Thoracic aorta (tissue), 2 donors: Measurements from ENCODE around the gene FLNC. TPM values are rescaled to one million over a fixed set of nuclear protein-coding genes. Genes with fewer than 3 reads are reported as not detected.

Source experiments
- ATAC-seq: fragments of 150-250 bp; one replicate; pipeline ENCODE4 v1.8.0; 2017; ENCODE audit warnings: low read depth; ENCODE audit not compliant: insufficient number of reproducible peaks, low FRiP score
- DNase-seq: peaks from one replicate; pipeline ENCODE4 v3.0.0-alpha.2; 2020; ENCODE audit warnings: low spot score
- H3K27ac ChIP-seq, 2 donors: fragments of 200-600 bp; sonication (generic); 1 replicate in 1 of 2; 2 replicates in 1 of 2; pipeline ENCODE4 v1.5.1; 2016; ENCODE audit warnings: mild to moderate bottlenecking in 2 of 2, moderate library complexity in 2 of 2
- H3K27me3 ChIP-seq: fragments of 200-600 bp; sonication (generic); replicated peaks from 2 replicates; pipeline ENCODE4 v1.6.0; 2016; ENCODE audit warnings: mild to moderate bottlenecking; ENCODE audit not compliant: insufficient read depth
- H3K36me3 ChIP-seq: fragments of 200-600 bp; sonication (generic); one replicate; pipeline ENCODE4 v1.5.1; 2016
- H3K4me1 ChIP-seq, 2 donors: fragments of 200-600 bp; sonication (generic); 1 replicate in 1 of 2; 2 replicates in 1 of 2; pipeline versions ENCODE4 v1.5.1 to v1.6.0; 2016; ENCODE audit warnings: low read depth in 2 of 2, mild to moderate bottlenecking in 1 of 2; ENCODE audit not compliant: control insufficient read depth in 1 of 2
- H3K4me3 ChIP-seq: fragments of 200-600 bp; sonication (generic); 2 replicates; pipeline ENCODE4 v1.5.1; 2016; ENCODE audit warnings: mild to moderate bottlenecking
- H3K9me3 ChIP-seq: fragments of 200-600 bp; sonication (generic); 2 replicates; pipeline ENCODE4 v1.5.1; 2016
- total RNA-seq, 2 donors: library from RNA; depleted of rRNA; stranded (reverse); fragments of >200 nt; gene quantifications; one replicate each; pipeline versions ENCODE4 v1.1.0 to v1.2.3, GENCODE V29; 2016
- TF ChIP-seq, protein P1 (sequence below): fragments of 200-600 bp; sonication (generic); IDR thresholded peaks from one replicate; pipeline ENCODE4 v1.5.1; 2019; ENCODE audit warnings: antibody characterized with exemption

Gene FLNC
- total RNA-seq, 2 donors from 2014 or later, result 157 to 273 TPM

DNA sequence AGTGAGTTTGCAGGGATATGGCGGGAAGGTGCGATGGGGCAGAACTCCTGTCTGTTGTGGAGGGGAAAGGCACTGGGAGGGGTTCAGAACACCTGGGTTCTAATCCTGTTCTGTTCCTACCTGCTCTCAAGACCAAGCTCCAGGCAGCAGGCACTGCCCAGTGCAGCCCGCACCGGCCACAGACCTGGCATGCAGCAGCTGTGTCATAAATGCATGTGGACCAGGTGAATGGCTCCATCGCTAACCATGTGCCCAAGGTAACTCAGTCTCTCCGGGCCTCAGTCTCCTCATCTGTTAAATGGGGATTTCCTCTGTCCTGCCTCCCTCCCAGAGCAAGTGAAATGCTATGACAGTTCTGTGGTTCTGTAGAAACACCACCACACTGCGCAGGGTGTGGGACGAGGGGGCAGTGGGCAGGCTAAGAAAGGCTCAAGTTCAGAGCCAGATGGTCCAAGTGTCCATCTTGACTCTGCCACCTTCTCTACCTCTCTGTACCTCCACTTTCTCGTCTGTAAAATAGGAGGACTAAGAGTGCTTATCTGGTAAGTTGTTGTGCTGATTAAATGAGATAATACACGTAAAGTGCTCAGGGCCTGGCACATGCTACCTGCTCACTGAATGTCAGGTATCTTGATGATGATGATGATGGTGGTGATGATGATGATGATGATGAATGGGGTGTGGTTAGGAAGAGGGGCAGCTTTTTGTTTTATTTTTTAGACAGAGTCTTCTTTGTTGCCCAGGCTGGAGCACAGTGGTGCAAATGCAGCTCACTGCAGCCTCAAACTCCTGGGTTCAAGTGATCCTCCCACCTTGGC, 55.4 kb downstream of the FLNC start:
- no peaks in the 10 kb centered on the region for H3K36me3 ChIP-seq
- no peaks in the 10 kb centered on the region for H3K4me1 ChIP-seq
- H3K27ac ChIP-seq, result no peak overlapping the region
- TF ChIP-seq, protein P1, sequence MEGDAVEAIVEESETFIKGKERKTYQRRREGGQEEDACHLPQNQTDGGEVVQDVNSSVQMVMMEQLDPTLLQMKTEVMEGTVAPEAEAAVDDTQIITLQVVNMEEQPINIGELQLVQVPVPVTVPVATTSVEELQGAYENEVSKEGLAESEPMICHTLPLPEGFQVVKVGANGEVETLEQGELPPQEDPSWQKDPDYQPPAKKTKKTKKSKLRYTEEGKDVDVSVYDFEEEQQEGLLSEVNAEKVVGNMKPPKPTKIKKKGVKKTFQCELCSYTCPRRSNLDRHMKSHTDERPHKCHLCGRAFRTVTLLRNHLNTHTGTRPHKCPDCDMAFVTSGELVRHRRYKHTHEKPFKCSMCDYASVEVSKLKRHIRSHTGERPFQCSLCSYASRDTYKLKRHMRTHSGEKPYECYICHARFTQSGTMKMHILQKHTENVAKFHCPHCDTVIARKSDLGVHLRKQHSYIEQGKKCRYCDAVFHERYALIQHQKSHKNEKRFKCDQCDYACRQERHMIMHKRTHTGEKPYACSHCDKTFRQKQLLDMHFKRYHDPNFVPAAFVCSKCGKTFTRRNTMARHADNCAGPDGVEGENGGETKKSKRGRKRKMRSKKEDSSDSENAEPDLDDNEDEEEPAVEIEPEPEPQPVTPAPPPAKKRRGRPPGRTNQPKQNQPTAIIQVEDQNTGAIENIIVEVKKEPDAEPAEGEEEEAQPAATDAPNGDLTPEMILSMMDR, result no peak
- H3K4me3 ChIP-seq, result no peak overlapping the region
- DNase-seq (no peak), ATAC-seq (no peak)
- no peaks in the 10 kb centered on the region for H3K27me3 ChIP-seq
- H3K9me3 ChIP-seq, result no peaks in the 10 kb centered on the region

DNA sequence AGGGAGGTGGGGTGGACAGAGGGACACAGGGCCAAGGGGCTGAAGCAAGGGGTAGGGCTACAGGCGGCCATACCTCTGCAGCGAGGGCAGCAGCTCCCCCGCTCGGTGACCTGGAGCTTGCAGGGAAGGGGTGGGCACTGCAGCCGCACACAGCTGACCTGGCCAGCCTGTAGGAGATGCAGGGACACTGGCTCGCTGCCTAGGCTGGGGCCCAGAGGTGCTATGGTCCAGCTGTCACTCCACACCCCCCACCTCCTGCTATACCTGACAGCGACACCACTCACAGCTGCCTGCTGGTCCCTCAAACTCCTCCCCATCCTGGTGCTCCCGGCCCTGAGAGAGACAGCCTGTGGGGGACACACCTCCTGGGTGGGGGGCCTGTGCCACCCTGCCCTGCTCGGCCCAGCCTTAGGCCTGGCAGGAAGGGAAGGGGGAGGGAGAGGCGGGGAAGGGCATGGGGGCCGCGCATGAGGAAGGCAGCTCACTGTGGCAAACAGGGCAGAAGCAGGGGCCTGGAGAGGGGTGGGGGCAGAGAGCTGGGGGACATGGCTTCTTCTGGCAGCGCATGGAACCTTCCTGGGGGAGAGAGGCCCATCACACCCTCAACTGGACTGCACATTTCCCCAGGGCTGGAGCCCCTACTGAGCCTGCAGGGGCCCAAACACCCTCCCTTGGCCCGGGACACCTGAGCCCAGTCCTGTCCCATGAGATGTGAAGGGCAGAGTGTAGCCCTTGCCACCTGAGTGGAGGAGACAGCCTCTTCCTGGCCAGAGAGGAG, 56.4 kb downstream of the FLNC start:
- H3K27me3 ChIP-seq, result no peaks in the 10 kb centered on the region
- no peak overlapping the region for H3K27ac ChIP-seq
- H3K4me3 ChIP-seq, result no peak overlapping the region
- no peaks in the 10 kb centered on the region for H3K36me3 ChIP-seq
- TF ChIP-seq, protein P1, result no peak
- no peaks in the 10 kb centered on the region for H3K9me3 ChIP-seq
- DNase-seq (no peak), ATAC-seq (no peak)
- H3K4me1 ChIP-seq, result no peaks in the 10 kb centered on the region

DNA sequence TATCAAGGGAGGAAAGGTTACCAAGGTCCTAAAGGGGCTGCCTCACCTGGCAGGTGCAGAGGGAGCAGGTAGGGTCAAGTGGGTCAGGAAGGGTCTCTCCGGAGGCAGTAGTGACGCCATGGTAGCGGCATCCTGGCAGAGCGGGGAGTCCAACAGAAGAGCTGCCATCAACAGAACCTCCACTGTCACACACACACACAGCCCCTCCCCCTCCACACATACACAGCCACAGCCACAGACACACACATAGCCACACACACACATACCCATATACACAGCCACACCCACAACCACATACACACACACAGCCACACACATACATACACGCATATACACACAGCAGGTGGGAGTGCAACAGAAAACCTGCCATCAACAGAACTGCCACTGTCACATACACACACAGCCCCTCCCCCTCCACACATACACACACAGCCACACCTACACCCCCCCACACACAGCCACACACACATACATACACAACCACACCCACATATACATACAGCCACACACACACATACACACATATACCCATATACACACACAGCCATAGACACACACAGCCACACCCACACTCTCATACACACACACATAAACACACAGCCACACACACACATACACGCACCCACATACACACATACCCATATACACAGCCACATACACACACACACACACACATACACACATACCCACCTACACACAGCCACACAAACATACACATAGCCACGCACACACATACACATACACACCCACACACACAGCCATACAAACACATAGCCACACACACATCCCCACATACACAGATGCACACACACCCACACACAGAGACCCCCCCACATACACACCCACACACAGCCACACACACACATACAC, 57.2 kb downstream of the FLNC start:
- DNase-seq (no peak), ATAC-seq (no peak)
- no peaks in the 10 kb centered on the region for H3K27me3 ChIP-seq
- no peaks in the 10 kb centered on the region for H3K36me3 ChIP-seq
- TF ChIP-seq, protein P1, result no peak
- no peak overlapping the region for H3K4me3 ChIP-seq
- no peaks in the 10 kb centered on the region for H3K9me3 ChIP-seq
- no peaks in the 10 kb centered on the region for H3K4me1 ChIP-seq
- H3K27ac ChIP-seq, result no peak overlapping the region

DNA sequence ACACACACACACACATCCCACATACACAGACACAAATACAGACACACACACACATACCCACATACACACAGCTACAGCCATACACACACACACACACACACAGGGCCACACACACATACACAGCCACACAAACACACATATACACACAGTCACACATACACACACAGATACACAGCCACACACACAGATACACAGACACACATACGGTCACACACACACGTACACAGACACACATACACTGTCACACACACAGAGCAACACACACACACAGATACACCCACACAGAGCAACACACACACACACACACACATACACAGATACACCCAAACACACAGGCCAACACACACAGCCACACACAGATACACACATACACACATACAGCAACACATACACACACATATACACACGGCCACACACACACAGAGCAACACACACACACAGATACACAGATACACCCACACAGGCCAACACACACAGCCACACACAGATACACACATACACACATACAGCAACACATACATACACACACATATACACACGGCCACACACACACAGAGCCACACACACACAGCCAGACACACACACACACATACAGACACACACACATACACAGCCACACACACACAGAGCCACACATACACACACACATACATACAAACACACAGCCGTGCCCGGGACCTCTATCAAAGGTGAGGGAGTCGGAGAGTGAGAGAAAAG, 58.0 kb downstream of the FLNC start:
- TF ChIP-seq, protein P1, result no peak
- DNase-seq (no peak), ATAC-seq (no peak)
- no peaks in the 10 kb centered on the region for H3K36me3 ChIP-seq
- H3K9me3 ChIP-seq, result no peaks in the 10 kb centered on the region
- H3K4me1 ChIP-seq, result no peaks in the 10 kb centered on the region
- no peak overlapping the region for H3K4me3 ChIP-seq
- no peaks in the 10 kb centered on the region for H3K27me3 ChIP-seq
- no peak overlapping the region for H3K27ac ChIP-seq
